A549 treated with CORT108297 at 1 μM for 4 hours (cell line): ENCODE data around the gene ITPRID2. TPM values are rescaled to one million over a fixed set of nuclear protein-coding genes. Genes with fewer than 3 reads are reported as not detected.

Experiments
- total RNA-seq: library from RNA; stranded (reverse); fragments of 200-300 nt; extraction: Qiagen RNA extraction; gene quantifications from 5 replicates; pipeline ENCODE4 v1.2.3, GENCODE V29; 2022

ITPRID2 gene
- total RNA-seq, result 48.2 to 65.3 TPM (median 57.9 TPM) in 5 replicates

GRCh38 chr2:181891258-181891965 lies at the start of gene ITPRID2:
ITPRID2 (plus strand) TSS chr2:181891730; CDS start chr2:181892067, 337 bp downstream.

Other genes starting within 250 kb of the ITPRID2 start
- 0.18 to 0.41 TPM (median 0.35 TPM) in 5 replicates for gene CERKL, start 234.6 kb upstream of the ITPRID2 start, total RNA-seq
- gene NEUROD1, start 211.2 kb upstream of the ITPRID2 start, total RNA-seq, result not detected in 5 replicates
- 1.6 to 2.2 TPM (median 1.8 TPM) in 5 replicates for gene PPP1R1C, start 94.1 kb downstream of the ITPRID2 start, total RNA-seq